Esophagus squamous epithelium (tissue), 5 donors: ENCODE results near the gene ERAL1. TPM values are rescaled to one million over a fixed set of nuclear protein-coding genes. Genes with fewer than 3 reads are reported as not detected.
"Not testable (repeated sequence)": the region's sequence is repeated elsewhere in the genome, so short reads cannot be mapped to it uniquely, and the experiment has no call there.

Experiments
- DNase-seq: peaks from one replicate; lab custom pipeline; 2025; lab: John Stamatoyannopoulos, UW
- H3K27ac ChIP-seq, 4 donors: fragments of 200-600 bp; sonication (generic); one replicate each; pipeline ENCODE4 v1.5.1; 2016 to 2019; ENCODE audit warnings: mild to moderate bottlenecking in 1 of 4
- H3K27me3 ChIP-seq, 4 donors: fragments of 200-600 bp; sonication (generic); 1 replicate in 3 of 4; 2 replicates in 1 of 4; pipeline versions ENCODE4 v1.5.1 to v1.6.0; 2017 to 2021; ENCODE audit warnings: antibody characterized with exemption in 1 of 4
- H3K36me3 ChIP-seq, 3 donors: fragments of 200-600 bp; sonication (generic); one replicate each; pipeline ENCODE4 v1.5.1; 2016 to 2019
- H3K4me1 ChIP-seq, 3 donors: fragments of 200-600 bp; sonication (generic); one replicate each; pipeline ENCODE4 v1.5.1; 2017 to 2019
- H3K4me3 ChIP-seq, 4 donors: fragments of 200-600 bp; sonication (generic); 1 replicate in 3 of 4; 2 replicates in 1 of 4; pipeline ENCODE4 v1.5.1; 2016 to 2019; ENCODE audit warnings: mild to moderate bottlenecking in 2 of 4, moderate library complexity in 1 of 4
- H3K9me3 ChIP-seq, 3 donors: fragments of 200-600 bp; sonication (generic); one replicate each; pipeline ENCODE4 v1.5.1; 2016 to 2019
- POLR2A ChIP-seq, 4 donors: fragments of 450-650 bp; IDR thresholded peaks; one replicate each; pipeline ENCODE4 v1.6.1; 2017; ENCODE audit warnings: antibody characterized with exemption in 4 of 4, mild to moderate bottlenecking in 4 of 4, moderate library complexity in 3 of 4
- WGBS, 2 donors: methylation state at CpG; one replicate each; pipeline ENCODE4 v1.1.5; 2018; 5-methylcytosine and 5-hydroxymethylcytosine counted together
- intact Hi-C: fragments of 100-400 bp; cut with DNase I; formaldehyde crosslinking; loops from one replicate; pipeline ENCODE4 v1.15.0; 2022
- total RNA-seq, 4 donors: library from RNA; depleted of rRNA; stranded (reverse); fragments of >200 nt; gene quantifications; one replicate each; pipeline ENCODE4 v1.1.0, GENCODE V29; 2016
- TF ChIP-seq, protein P1 (sequence below), 6 experiments: fragments of 450-650 bp in 4 of 6; fragments of 200-600 bp in 2 of 6; sonication (generic) in 2 of 6; IDR thresholded peaks; one replicate each; pipeline ENCODE4 v1.5.1; 2016 to 2019; ENCODE audit warnings: antibody characterized with exemption in 6 of 6, mild to moderate bottlenecking in 4 of 6, moderate library complexity in 4 of 6
- donor health status: DM: yes; HTN: yes; CAD: no.

ERAL1 gene
- total RNA-seq, 4 donors from 2014 or later: 24.7 to 41.6 (median 37.8) TPM

DNA sequence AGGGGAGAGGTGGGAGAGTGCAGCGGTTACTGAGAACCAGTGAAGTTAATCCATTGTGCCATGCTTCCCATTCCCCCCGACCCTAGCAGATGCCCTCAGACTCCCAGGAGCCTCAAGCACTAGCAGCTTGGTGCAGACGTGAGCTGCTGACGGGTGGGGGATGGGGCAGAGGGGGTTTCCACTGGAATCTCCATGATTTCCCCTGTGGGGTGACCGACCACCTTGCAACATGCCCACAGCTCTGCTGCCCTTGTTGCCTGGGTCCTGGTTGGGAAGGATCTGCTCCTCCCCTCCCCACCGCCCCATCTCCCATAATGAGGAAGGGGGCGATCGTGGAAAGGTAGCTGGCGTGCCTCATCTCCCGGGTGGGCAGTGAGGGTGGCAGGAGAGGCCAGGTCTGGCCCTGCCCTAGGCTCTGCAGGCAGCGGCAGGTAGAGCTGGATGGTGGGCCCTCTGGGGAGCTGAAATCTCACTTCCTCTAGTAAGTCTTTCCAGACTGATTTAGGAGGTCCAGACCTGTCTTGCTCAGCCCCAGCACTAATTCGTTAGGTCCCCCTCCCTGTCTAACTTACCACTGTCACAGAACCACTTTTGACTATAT is 33.2 kb downstream of the ERAL1 start:
- H3K36me3 ChIP-seq: peaks cover 24 to 74% (median 29%) of the 10 kb centered on the region in 3 donors
- 82 to 83% methylated on average over 4 of the region's 12 CpGs for WGBS, 2 donors

DNA sequence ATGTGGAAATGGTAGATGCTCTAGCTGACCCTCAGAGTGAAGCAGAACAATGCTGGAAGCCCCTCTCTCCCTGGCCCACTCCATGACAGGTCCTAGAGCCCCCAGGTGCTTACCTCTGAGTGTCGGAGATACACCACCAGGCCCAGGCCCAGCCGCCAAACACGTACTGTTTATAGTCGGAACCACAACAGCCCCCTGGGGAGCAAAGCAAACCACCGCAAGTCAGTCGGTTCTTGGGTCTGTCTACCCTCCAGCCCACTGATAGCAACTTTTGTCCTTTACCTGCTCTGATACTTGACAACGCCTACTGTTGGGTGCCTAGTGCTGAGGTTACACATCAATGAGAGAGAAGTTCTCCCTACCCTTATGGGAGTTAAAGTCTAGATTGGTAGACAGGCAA is 34.0 kb downstream of the ERAL1 start:
- Histone ChIP-seq H3K27me3 (no peaks in the 10 kb centered on the region), H3K4me3 (no peak overlapping the region), H3K27ac (no peak overlapping the region), H3K4me1 (peaks cover 15 to 46% (median 27%) of the 10 kb centered on the region in 3 donors), H3K36me3 (peaks cover 17 to 65% (median 20%) of the 10 kb centered on the region in 3 donors), H3K9me3 (no peaks in the 10 kb centered on the region)
- TF ChIP-seq POLR2A (IDR thresholded peaks at IDR 0.05): no peak
- TF ChIP-seq, protein P1, sequence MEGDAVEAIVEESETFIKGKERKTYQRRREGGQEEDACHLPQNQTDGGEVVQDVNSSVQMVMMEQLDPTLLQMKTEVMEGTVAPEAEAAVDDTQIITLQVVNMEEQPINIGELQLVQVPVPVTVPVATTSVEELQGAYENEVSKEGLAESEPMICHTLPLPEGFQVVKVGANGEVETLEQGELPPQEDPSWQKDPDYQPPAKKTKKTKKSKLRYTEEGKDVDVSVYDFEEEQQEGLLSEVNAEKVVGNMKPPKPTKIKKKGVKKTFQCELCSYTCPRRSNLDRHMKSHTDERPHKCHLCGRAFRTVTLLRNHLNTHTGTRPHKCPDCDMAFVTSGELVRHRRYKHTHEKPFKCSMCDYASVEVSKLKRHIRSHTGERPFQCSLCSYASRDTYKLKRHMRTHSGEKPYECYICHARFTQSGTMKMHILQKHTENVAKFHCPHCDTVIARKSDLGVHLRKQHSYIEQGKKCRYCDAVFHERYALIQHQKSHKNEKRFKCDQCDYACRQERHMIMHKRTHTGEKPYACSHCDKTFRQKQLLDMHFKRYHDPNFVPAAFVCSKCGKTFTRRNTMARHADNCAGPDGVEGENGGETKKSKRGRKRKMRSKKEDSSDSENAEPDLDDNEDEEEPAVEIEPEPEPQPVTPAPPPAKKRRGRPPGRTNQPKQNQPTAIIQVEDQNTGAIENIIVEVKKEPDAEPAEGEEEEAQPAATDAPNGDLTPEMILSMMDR (IDR thresholded peaks at IDR 0.05): no peak
- no peak for DNase-seq
- intact Hi-C loops: no loop called here
- WGBS, 2 donors: 80 to 89% methylated on average over 7 of the region's 7 CpGs

More for the DNA sequence above, 33.2 kb downstream of the ERAL1 start:
- no peak overlapping the region for H3K27ac ChIP-seq
- no peak overlapping the region for H3K4me3 ChIP-seq
- DNase-seq: no peak
- H3K4me1 ChIP-seq: peaks cover 7 to 38% (median 19%) of the 10 kb centered on the region in 3 donors
- H3K9me3 ChIP-seq: no peaks in the 10 kb centered on the region
- H3K27me3 ChIP-seq: no peaks in the 10 kb centered on the region
- no peak for TF ChIP-seq POLR2A (IDR thresholded peaks at IDR 0.05)
- TF ChIP-seq, protein P1 (IDR thresholded peaks at IDR 0.05): no peak
- intact Hi-C loops: no loop called here

DNA sequence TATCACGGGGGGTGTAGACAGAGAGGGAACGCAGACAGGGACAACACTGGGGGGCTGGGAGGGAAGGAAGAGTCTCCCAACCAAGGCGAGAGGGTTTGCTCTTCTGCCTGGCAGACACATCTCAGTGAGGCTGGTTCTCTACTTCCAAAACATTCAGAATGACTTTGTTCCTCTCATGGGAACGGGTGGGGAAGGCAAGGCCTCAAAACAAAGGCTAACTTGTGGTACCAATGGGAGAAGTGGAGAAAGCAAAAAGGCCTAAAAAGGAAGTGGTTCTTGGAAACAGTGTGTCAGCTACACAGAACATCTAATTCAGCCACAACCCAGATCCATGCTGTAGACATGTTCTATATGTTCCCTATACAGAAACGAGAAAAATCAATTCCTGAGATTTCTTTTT is 35.2 kb downstream of the ERAL1 start:
- no peak for DNase-seq
- 73 to 76% methylated on average over 2 to 5 of the region's 5 CpGs for WGBS, 2 donors
- Histone ChIP-seq H3K27ac (peak overlapping the region in 1 of 4 donors; percentile 17), H3K27me3 (no peaks in the 10 kb centered on the region), H3K4me1 (peaks cover 18 to 58% (median 37%) of the 10 kb centered on the region in 3 donors), H3K36me3 (peaks cover 5 to 54% (median 11%) of the 10 kb centered on the region in 3 donors), H3K9me3 (no peaks in the 10 kb centered on the region), H3K4me3 (no peak overlapping the region)
- TF ChIP-seq POLR2A (IDR thresholded peaks at IDR 0.05): no peak
- TF ChIP-seq, protein P1 (IDR thresholded peaks at IDR 0.05): no peak
- intact Hi-C loops: no loop called here

DNA sequence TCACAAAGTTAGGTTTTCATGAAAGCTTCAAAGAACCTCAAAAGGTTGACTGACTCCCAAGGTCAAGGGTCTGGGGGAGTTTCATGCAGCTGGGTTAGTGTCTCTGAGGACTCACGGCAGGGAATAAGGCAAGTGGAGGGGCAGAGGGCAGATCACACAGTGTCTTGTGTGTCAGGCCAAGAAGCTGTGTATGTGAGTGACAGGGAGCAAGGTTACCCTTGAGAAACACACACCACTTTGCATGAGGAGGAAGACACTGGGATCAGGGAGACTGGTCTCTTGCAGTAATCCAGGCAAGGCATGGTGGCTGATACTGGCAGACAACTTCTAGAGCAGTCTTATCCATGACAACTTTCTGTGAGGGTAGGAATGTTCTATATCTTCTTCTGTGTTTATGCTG is 36.4 kb downstream of the ERAL1 start:
- H3K27me3 ChIP-seq: no peaks in the 10 kb centered on the region
- WGBS, 2 donors: 80 to 100% methylated on average over 1 of the region's 1 CpG
- no peak overlapping the region for H3K4me3 ChIP-seq
- H3K27ac ChIP-seq: no peak overlapping the region
- no peaks in the 10 kb centered on the region for H3K9me3 ChIP-seq
- H3K36me3 ChIP-seq: peaks cover 0 to 42% (median 4%) of the 10 kb centered on the region in 3 donors
- intact Hi-C loops: no loop called here
- H3K4me1 ChIP-seq: peaks cover 24 to 70% (median 49%) of the 10 kb centered on the region in 3 donors
- TF ChIP-seq, protein P1 (IDR thresholded peaks at IDR 0.05): no peak
- no peak for TF ChIP-seq POLR2A (IDR thresholded peaks at IDR 0.05)
- no peak for DNase-seq

DNA sequence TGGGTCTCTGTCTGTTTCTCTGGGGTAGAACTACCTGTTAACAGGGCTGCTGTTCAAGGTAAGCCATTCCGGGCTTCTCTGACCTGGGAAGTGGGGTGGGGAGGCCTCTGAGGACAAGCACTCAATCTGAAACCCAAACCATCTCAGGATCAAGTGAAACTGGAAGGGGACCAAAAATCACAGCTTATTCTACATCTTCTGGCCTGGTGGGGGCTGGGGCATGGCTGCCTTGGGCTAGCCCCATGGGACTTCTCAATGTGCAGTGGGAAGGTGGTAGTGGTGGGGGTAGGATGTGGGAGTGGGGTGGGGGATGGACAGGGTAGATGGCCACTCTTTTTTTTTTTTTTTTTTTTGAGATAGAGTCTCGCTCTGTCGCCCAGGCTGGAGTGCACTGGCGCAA is 37.2 kb downstream of the ERAL1 start:
- Histone ChIP-seq H3K4me1 (peaks cover 30 to 78% (median 53%) of the 10 kb centered on the region in 3 donors), H3K27ac (peak overlapping the region in 2 of 4 donors; percentile 36 to 84), H3K36me3 (peaks cover 0 to 33% (median 4%) of the 10 kb centered on the region in 3 donors), H3K27me3 (no peaks in the 10 kb centered on the region), H3K9me3 (no peaks in the 10 kb centered on the region), H3K4me3 (no peak overlapping the region)
- DNase-seq: no peak
- no peak for TF ChIP-seq POLR2A (IDR thresholded peaks at IDR 0.05)
- TF ChIP-seq, protein P1 (IDR thresholded peaks at IDR 0.05): no peak
- intact Hi-C loops: no loop called here
- 94 to 100% methylated on average over 1 to 4 of the region's 4 CpGs for WGBS, 2 donors

DNA sequence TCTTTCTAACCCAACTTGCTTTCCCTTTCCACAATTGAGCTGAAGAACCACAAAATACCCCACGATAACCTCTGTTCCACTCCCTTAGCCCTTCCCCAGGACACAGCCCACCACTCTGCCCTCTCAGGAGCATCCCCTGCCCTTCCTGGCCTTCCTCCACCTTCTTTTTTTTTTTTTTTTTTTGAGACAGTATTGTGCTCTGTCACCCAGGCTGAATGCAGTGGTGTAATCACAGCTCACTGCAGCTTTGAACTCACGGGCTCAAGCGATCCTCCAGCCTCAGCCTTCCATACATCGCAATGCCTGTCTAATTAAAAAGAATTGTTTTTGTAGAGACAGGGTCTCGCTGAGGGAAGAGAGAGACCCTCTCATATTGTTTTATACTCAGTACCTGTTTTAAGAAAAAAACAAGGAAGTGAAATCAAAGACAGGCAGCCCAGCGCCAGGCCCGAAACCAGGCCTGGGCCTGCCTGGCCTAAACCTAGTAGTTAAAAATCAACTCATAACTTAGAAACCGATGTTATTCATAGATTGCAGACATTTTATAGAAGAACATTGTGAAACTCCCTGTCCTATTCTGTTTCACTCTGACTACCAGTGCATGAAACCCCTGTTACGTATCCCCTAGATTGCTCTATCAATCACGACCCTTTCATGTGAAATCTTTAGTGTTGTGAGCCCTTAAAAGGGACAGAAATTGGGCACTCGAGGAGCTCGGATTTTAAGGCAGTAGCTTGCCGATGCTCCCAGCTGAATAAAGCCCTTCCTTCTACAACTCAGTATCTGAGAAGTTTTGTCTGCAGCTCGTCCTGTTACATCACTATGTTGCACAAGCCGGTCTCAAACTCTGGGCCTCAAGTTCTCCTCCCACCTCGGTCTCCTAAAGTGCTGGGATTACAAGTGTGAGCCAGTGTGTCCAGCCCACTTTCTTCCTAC is 38.7 kb downstream of the ERAL1 start:
- Histone ChIP-seq H3K27ac (peak overlapping the region; percentile 82 to 86 (median 84)), H3K36me3 (peaks cover 0 to 18% (median 0%) of the 10 kb centered on the region in 3 donors), H3K4me1 (peaks cover 37 to 89% (median 58%) of the 10 kb centered on the region in 3 donors), H3K4me3 (peak overlapping the region in 1 of 4 donors; percentile 16)
- H3K9me3 ChIP-seq, H3K27me3 ChIP-seq, DNase-seq, intact Hi-C loops: not testable (repeated sequence)
- WGBS, 2 donors: 25 to 34% methylated on average over 15 to 16 of the region's 16 CpGs
